ENCODE data around the gene ARID3C. TPM values are rescaled to one million over a fixed set of nuclear protein-coding genes. Genes with fewer than 3 reads are reported as not detected.

Gene ARID3C
- total RNA-seq, 2 experiments from 2014 or later: 0.25 to 0.34 TPM

DNA sequence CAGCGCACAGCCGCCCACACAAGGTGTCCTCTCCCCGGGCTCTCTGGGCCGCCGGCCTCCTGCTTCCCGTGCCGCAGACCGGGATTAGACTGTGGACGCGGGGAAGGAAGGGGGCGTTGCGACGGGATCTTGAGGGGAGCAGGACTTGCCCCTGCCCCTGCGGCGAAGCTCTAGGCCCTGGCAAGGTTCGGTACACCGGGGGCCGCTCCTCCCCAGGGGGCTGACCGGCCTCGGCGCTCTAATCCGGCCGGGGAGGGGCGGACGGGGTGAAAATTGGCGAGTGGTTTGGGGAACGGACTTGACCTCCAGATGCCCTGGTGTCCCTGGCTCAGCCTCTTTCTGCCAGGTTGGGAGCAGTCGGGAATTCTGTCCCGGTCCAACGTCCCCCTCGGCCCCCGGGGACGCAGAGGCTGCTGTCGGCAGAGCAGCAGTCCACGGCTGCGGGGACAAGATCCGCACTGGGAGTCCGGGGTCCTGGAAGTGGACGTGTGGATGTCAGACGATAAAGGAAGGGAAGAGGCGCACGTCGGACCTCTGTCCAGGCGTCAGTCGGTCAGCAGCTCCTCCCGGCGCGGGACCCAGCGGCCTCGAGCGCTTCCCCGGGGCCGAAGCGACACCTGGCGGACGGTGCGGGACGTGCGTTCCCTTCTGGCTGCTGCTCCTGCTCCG lies 37.5 kb downstream of the ARID3C start:
- ChIA-PET CTCF (interaction anchor here (0.6 to 3.4 kb wide), 38 partner anchors 9 to 258 kb away, joined by 3 to 15 read pairs (median 4); partner anchors contain the start of genes DCTN3, ENHO and SIGMAR1), POLR2A (no interaction called here)

DNA sequence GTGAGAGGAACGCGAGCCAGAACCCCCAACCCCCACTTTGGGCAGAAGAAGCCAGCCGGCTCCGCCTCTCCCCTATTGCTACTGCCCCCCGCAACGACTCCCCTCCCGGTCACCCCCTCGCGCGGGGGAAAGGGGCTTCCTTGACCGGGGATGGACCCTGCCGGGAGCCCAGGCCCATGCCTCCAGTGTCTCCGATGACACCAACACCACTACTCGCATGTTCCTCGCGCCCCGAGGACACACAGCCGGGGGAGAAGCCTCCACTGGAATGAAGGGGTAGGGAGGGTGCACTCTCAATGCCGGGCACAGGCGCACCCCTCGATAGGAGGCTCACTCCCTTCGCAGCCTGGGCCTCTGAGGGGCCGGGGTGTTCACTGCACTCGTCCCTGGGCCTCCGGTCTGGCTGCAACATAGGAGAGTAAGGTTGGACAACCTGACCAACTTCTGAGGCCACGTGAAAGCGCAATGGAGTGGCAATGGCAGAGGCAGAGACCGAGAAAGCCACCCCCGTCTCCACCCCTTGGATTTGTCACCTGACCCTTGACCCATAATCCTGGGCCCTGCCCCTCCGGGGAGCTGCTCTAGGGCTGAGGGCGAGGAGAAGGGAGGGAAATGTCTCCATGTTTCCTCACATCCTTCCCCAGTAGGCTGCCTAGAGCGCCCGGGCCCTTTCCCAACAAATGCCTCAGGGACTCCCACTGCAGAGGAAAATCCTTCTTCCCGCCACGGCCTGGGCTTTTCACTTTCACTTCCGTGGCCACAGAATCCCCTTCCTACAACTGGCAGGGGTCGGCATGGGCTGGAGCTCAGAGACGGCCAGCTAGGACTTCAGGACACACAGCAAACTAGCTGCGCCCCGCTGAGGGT lies 38.3 kb downstream of the ARID3C start:
- ChIA-PET CTCF (interaction anchor here (0.8 to 3.4 kb wide), 22 partner anchors 8 to 192 kb away, joined by 3 to 15 read pairs (median 6); partner anchors contain the start of genes ENHO and SIGMAR1), POLR2A (no interaction called here)

DNA sequence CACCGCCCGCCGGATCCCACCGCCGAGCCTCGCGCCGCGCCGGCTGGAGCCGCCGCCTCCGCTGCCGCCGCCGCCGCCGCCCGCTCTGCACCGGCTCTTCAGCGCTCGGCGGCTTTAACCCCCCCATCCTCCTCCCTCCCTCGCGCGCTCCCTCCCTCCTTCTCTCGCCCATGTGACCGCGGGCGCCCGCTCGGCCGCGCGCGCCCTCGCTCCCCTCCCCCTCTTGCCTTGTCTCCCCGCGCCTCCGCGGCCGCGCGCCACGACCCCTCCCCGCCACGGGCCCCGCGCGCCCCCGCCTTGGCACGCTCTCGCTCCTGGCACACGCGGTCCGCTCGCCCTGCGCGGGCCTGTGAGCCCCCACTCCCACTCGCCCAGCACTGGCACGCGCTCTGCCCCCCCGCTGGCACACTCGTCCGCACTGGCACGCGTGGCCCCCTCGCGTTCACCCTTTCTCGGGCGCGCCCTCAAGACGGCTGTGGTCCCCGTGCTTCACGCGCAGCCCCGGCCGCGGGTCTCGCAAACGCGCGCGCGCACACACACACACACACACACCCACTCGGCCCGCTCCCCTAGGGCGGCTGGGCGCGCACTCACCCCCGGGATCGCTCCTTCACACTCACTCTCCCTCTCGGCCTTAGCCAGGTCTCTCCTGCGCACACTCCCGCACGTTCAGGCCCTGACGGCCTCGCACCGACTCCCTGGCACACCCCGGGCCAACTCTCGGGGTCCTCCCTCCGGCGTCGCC lies 39.1 kb downstream of the ARID3C start, which contains the start of gene CNTFR:
CNTFR (minus strand) TSS at position 89 of the 745 bp plus-strand sequence. CDS start 20,743 bp downstream, outside the sequence.
- ChIA-PET POLR2A (no interaction called here), CTCF (no interaction called here)

DNA sequence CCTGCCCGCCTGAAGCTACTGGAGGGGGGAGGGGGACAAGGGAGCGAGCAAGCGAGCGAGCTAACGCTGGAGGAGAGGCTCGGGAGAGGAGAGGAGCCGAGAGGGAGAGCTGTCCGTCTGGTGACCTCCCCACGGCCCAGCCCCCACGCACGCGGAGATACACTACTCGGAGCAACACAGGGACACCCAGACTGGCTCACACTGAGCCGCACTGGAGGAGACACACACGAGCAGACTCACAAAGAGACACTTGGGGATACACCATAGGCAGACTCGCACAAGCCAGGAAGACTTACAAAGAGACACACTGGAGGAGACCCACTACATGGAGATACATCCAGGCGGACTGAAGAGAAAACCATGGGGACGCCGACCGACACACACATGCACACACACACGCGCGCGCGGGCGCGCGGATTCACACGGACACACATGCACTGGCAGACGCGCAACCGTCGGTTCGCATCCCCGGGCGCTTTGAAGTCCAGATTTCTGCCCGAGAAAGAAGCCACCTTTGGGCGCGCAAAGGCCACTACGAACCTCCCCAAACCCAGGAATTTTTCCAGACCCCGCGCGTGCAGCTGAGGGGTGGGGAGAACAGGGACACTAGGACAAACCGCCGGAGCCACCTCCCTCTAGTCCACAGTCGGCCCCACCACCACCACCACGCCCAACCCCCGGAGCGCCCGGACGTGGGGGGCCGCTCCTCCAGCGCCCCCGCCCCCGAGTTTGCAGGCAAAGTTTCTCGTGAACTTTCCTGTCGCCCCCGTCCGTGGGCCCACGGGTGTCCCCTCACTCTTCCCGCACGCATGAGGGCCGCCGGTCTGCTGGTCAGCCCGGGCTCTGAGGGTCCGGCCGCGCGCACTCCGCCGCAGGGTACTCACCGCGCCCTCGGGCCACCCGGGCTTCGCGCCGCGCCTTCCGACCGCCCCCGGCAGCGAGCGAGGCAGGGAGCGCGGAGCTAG lies 39.9 kb downstream of the ARID3C start:
- POLR2A ChIA-PET: no interaction called here
- CTCF ChIA-PET: no interaction called here

DNA sequence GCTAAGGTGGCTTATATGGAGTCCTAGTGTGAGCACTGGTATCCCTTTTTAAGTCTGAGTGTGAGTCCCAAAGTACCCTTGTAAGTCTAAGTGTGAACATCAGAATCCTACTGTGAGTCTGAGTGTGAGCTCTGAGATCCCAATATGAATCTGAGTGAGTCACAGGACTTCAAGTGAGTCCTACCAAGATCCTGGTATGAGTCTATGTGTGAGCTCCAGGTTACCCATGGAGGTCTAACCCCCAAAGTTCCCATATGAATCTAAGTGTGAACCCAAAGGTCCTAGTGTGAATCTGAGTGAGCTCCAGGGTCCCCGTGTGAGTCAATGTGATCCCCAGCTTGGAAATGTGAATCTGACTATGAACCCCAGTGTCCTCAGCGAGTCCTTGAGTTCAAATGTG lies 41.6 kb downstream of the ARID3C start:
- POLR2A ChIA-PET: no interaction called here

DNA sequence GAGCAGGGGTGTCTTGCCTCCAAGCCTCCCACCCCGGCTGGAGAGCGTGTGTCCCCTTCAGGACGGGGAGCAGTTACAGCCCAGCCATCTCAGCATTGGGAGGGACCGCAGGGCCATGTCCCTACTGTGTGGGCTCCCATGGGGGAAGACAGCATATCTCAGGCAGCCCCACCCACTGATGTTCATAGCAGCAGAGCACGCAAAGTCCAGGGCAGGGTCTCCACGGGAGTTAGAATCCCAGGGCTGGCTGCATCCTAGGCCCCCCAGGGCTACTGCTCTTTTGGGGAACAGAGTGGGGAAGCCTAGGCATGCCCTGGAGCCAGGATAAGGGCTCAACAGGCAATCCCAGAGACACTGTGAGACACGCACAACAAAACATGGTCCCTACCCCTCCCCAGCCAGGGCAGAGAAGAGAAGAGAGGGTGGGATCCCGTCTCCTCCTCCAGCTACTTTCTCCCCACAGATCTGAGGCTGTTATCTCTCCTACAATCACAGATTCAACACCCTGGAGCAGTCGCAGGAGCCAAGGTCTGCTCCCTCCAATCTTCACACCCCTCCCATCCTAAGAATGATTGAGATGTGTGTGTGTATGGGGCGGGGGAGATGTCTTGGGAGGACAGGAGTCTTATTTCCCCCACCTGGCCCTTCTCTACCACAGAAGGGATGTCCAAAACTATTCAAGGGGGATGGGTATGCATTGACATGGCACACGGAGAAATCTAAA lies 42.8 kb downstream of the ARID3C start:
- ChIA-PET CTCF (interaction anchor here (0.8 kb wide), 1 partner anchor 43 kb away, joined by 3 read pairs; no protein-coding TSS in a partner anchor), POLR2A (no interaction called here)

More for the DNA sequence above, 41.6 kb downstream of the ARID3C start:
- CTCF ChIA-PET: interaction anchor here (0.8 to 1.7 kb wide), 3 partner anchors 16 to 47 kb away, joined by 3 to 9 read pairs (median 3); no protein-coding TSS in a partner anchor

DNA sequence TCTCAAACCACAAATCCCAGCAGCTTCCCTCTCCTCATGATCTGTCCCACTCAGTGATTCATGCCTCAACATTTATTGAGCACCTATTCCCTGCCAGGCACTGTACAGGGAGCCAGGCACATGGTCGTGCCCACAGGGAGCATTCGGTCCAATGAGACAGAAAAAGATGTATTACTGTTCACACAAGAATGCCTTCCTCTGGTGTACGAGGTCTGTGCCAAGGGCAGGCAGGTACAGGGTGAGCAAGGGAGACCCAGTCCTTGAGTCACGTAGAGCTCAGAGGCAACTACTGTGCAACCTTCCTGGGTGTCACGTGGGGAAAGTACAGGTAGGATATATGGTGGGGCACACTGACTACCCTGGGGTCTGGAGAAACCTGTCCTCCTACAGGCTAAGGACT lies 43.9 kb downstream of the ARID3C start:
- ChIA-PET CTCF (interaction anchor here (0.5 to 1.6 kb wide), 2 partner anchors 38 to 1278 kb away, joined by 3 to 4 read pairs; no protein-coding TSS in a partner anchor), POLR2A (no interaction called here)

DNA sequence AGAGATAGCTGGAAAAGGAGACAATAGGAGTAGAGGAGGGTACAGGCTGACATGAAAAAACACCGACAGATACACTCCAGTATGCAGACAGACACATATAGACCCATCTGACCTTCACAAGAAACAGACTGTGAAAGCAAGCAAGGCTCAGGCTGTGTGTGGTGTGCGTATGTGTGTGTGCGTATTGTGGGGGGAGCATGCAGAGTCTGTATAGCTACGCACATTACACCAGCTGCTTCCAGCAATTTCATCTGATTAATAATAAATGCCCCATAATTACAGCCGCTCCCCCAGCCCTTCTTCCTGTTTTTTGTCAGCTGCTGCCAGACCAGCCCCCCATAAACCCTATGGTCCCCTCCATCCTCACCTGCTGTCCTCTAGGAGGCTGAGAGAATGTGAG lies 46.1 kb downstream of the ARID3C start:
- POLR2A ChIA-PET: interaction anchor here (0.6 kb wide), 1 partner anchor 327 kb away, joined by 4 read pairs; no protein-coding TSS in a partner anchor
- CTCF ChIA-PET: interaction anchor here (2.6 kb wide), 1 partner anchor 9 kb away, joined by 15 read pairs; no protein-coding TSS in a partner anchor

DNA sequence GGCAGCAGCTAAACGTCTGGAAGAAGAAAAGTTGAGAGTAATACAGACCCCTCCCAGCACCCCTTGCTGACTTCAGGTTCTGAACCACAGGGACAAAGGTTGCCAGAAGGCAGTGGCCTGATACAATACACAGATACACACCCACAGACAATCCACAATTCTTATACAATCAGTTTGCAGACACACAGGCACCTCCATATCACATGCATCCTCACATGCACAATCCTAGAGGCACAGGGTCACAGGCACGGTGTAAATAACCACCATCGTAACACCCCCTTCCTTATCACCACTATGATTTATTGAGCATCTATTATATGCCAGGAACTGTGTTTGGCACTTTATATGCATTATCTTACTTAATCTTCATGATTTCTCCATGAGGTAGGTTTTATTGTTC lies 47.5 kb downstream of the ARID3C start:
- CTCF ChIA-PET: interaction anchor here (2.6 to 2.7 kb wide), 2 partner anchors 10 kb away, joined by 11 to 15 read pairs; no protein-coding TSS in a partner anchor
- POLR2A ChIA-PET: no interaction called here

DNA sequence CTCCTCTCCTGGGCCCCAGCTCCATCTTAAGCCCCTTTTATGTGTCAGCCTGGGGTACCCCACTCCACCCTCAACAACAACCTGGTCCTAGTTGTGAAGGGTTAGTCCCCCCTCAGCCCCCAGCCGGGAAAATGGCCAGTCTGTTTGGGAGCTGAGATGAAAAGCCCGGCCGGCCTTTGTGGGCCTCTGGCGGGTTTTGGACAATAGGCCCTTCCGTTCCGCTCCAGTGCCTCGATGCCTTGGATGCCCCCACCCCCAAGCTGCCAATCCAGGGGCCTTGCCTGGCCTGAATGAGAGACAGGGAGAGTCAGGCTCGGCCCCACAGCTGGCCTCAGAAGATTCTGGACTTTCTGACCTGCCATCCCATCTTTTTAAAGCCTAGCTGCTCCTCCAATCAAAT lies 48.5 kb downstream of the ARID3C start:
- POLR2A ChIA-PET: no interaction called here
- CTCF ChIA-PET: interaction anchor here (1.6 to 2.7 kb wide), 2 partner anchors 11 to 24 kb away, joined by 5 to 11 read pairs; no protein-coding TSS in a partner anchor

DNA sequence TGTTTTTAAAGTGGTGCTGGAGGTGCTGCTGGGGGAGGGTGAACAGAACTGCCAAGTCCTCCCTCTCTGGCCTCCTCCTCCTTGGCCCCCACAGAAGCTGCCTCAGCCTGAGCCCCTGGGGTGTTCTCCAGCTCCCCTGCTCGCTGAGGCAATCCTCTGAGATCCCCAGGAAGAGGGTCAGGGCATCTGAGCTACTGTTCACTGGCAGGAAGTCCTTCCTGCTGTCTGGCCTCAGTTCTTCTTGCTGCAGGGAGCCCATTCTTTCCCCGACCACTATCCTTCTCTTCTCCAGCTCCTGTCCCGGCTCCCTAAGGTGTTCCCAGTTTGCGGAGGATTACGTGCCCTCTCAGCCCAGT lies 49.1 kb downstream of the ARID3C start:
- POLR2A ChIA-PET: no interaction called here
- CTCF ChIA-PET: interaction anchor here (0.6 to 2.7 kb wide), 3 partner anchors 12 to 218 kb away, joined by 3 to 11 read pairs (median 5); no protein-coding TSS in a partner anchor

DNA sequence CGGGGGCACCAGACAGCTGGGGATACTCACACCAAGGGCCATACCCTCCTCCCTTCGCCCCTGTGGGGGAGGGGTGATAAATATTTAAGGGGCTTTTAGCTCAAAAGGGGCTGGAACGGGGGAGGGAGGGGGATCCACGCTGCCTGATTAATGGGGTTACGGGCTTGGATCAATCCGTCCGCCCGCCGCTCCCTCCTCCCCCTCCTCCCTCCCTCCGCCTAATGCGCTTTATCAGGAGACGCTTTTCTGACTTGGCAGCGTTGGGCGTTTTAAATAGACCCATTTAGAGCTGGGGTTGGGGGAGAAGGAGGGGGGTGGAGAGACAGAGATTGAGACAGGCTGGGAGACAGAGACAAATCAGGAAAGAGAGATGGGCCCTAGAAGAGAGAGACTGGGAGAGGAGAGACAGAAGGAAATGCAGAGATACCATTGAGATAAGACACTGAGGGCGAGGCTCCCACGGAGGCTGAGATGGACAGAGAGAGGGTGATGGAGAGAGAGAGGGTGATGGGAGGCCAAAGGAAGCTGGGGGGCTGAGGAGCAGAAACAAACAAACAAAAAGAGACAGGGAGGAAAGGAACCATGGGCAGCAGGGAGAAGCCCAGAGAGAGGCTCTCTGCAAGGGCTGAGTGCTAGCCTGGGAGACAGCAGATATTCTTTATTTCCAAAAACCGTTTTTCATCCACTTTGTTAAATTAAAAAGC lies 49.6 kb downstream of the ARID3C start:
- ChIA-PET POLR2A (no interaction called here), CTCF (interaction anchor here (0.6 to 2.7 kb wide), 4 partner anchors 12 to 217 kb away, joined by 3 to 11 read pairs (median 4); no protein-coding TSS in a partner anchor)

DNA sequence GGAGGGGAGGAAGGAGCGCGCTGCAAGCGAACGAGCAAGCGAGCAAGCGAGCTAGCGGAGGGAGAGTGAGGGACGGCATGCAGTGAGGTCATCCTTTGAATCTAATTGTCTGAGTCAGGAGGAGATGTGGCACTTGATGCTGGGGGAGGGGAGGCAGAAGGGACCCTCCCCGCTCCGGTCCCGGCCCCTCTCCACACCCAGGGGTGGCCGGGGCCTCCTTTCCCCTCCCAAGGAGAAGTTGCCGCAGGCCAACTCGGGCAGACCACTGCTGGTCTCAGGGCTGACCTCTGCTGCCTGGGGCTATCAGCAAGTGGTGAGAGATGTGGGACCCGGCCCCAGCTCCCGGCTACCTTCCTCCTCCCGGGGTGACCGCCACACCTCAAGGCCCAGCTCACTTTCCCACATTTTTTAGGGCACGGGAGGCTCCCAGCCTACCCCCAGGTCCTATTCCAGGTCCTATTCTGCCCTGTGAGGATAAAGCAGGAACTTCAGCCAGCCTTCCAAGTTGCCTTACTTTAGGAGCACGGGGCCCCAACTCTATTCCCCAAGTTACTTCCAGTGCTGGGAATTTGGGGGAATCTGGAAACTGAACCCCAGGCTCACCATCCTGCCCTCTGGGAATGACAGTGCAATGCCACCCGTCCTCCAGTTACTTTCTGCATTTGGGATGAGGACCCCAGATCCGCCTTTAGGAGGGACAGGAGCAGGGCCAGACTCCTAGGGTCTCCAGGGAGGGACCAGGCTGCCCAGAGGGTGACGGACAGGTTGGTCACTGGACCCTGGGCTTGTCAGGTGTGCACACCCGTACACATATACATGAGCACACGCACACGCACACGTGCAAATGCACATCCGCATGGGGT lies 50.4 kb downstream of the ARID3C start:
- POLR2A ChIA-PET: no interaction called here

DNA sequence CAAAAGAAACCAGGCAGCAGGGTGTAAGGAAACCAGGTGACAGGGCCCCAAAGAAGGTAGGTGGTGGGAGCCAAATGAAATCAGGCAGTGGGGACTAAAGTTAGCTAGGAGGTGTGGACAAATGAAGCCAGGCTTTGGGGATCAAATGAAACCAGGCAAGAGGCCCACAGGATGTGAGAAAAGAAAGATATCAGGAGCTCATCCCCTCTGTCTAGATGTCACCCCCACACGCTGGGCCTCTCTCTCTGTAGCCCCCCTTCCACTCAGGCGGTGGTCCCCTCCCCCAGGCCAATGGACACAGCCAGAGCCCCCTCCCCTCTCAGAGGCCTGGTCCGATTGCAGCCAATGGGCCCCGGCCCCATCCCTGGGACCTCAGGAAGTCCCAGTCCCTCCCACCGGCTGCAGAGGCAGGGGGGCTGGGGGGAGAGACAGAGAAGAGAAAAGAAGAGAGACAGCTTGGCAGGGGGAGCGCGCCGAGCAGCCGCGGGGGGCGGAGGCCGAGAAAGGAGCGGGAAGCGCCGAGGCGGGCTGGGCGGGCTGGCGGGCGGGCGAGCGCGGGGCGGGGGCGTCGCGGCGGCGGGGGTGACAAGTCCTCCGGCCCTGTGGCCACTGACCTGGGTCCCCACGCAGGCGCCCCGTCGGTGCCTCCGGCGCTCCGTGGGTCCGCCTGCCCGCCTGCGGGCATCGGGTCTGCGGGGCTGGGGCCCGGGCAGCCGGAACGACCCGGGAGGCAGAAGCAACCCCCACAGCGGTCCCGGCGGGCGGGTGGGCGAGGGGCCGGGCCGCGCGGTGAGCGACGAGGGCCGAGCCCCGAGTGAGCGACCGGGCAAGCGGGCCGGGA lies 51.2 kb downstream of the ARID3C start:
- ChIA-PET CTCF (interaction anchor here (0.9 to 1.3 kb wide), 2 partner anchors 14 to 19 kb away, joined by 3 to 4 read pairs; no protein-coding TSS in a partner anchor), POLR2A (no interaction called here)

More for the DNA sequence above, 50.4 kb downstream of the ARID3C start:
- CTCF ChIA-PET: interaction anchor here (1.1 to 2.7 kb wide), 2 partner anchors 13 to 42 kb away, joined by 3 to 11 read pairs; no protein-coding TSS in a partner anchor
